AG09319 (cell line): ENCODE measurements around the gene FBXO24.

Experiments
- DNase-seq: peaks from one replicate; pipeline ENCODE4 v3.0.0-alpha.2; 2010; ENCODE audit warnings: low read depth; ENCODE audit errors: extremely low read depth
- TF ChIP-seq, protein P1 (sequence below): IDR thresholded peaks from 2 replicates; pipeline ENCODE4 v1.5.1; 2011; ENCODE audit warnings: low read depth, mild to moderate bottlenecking, inconsistent platforms, low read length, moderate library complexity

The FBXO24 gene

DNA sequence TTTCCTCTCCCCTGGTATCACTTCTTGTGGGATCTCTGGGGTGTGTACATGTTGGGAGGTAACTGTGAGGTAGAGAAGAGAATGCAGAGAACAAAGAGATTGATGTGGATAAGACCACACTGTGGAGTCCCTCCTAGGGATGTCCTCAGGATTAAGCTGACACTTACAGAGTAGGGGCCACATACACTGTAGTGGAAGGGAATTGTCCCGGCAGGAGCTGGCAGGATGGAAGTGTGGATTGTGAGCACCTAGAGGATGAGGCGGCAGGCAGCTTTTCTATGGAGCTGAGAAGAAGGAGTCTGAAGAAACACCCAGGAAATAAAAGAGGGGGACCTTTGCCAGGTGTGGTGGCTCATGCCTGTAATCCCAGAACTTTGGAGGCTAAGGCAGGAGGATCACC, 33.6 kb upstream of the FBXO24 start:
- no peak for DNase-seq
- TF ChIP-seq, protein P1, sequence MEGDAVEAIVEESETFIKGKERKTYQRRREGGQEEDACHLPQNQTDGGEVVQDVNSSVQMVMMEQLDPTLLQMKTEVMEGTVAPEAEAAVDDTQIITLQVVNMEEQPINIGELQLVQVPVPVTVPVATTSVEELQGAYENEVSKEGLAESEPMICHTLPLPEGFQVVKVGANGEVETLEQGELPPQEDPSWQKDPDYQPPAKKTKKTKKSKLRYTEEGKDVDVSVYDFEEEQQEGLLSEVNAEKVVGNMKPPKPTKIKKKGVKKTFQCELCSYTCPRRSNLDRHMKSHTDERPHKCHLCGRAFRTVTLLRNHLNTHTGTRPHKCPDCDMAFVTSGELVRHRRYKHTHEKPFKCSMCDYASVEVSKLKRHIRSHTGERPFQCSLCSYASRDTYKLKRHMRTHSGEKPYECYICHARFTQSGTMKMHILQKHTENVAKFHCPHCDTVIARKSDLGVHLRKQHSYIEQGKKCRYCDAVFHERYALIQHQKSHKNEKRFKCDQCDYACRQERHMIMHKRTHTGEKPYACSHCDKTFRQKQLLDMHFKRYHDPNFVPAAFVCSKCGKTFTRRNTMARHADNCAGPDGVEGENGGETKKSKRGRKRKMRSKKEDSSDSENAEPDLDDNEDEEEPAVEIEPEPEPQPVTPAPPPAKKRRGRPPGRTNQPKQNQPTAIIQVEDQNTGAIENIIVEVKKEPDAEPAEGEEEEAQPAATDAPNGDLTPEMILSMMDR: no peak

DNA sequence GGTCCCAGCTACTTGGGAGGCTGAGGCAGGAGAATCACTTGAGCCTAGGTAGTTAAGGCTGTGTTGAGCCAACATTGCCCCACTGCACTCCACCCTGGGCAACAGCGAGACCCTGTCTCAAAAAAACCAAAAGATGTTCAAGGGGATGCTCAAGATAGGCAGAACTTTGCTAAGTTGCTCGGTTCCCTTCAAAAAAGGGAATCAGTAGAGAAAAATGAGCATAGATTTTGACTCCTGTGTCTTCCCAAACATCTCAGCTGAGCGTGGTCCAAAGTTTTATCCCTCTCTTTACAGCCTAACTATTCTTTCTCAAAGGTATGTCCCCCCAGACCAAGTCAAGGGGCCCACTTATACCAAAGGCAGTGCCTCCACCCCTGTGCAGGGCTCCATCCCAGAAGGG, 33.1 kb upstream of the FBXO24 start:
- no peak for DNase-seq
- TF ChIP-seq, protein P1: no peak

DNA sequence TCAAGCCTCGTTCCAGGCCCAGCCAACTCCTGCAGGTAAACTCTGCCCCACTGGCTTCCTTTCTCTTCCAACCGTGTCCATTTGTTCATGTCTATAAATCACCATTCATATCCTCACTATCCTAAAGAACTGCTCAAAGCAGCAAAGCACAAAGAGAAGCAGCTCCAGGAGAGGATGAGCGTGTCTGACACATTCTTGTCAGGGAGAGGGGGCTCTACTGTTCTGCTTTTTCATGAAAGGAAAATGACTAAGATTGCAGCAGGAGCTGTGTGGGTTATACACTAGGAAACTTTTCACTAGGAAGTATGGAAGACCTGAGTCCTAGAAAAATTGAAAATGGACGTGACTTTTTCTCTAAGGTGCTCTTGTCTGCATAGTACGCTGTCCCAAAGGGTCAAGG, 30.4 kb upstream of the FBXO24 start:
- TF ChIP-seq, protein P1: no peak
- no peak for DNase-seq

DNA sequence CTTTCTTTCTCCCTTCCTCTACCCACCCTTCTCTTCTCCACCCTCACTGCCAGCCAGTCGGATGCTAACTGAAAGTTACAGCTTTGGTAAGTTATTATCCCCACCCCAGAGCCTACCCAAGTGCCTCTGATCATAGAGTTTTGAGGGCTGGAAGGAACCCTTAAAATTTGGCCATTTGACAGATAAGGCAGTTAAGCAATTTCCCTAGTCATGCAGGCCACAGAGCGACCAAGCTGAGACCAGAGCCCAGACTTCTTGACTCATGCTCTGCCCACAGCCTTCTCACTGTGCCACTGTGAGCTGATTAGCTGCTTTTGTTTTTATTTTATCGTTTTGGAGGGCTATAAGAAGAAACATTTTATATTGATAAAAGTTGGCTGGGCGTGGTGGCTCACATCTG, 29.6 kb upstream of the FBXO24 start:
- peak; percentile 27 for DNase-seq
- TF ChIP-seq, protein P1: no peak

DNA sequence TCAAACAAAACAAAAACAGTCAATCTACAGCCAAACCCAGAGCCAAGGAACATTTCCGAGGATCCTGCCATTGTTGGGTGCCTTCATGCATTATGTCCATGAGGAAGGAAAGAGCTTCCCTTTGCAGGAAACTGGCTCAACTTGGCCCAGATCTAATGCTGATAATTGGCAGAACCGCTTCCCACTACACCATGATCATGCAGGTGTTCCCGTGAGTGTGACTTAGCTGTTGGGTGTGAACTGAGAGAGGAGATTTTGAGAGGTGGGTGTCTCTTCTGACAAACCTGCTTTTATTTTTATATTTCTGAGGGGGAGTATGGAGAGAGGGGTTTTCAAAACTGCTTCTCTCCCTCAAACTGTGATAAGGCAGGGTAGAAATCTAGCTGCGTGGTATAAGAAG, 27.0 kb upstream of the FBXO24 start:
- TF ChIP-seq, protein P1: no peak
- DNase-seq: no peak

DNA sequence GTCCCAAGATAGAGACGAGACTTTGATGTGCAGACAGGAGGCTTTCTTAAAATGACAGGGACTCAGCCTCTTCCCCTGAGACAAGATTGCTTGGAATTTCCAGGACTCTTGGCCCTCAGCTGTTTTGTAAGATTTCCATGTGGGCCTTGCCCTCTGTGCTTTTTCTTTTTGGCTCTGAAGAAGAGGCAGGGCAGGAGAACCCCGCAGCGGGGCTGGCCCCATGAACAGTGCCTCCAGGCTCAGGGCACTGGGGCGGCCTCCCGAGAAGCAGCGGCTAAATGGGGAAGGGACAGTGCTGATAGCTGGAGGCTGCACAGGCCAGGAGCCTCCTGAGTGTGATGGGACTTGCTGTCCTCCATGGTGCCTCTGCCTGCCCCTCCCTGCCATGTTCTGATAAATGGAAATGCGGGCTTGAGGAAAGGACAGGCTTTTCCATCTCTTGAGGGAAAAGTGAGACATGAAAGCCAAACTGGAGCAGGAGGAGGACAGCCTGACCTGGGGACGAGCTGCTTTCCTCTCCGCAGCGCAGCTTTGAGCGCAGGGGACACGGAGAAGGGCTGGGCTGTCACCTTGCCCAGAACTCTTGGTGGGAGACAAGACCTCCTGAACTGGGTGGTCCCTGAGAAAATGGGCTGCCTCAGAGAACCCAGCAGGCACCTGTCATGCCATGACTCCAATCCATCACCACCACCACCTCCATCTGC, 24.5 kb upstream of the FBXO24 start:
- DNase-seq: no peak
- TF ChIP-seq, protein P1: no peak

DNA sequence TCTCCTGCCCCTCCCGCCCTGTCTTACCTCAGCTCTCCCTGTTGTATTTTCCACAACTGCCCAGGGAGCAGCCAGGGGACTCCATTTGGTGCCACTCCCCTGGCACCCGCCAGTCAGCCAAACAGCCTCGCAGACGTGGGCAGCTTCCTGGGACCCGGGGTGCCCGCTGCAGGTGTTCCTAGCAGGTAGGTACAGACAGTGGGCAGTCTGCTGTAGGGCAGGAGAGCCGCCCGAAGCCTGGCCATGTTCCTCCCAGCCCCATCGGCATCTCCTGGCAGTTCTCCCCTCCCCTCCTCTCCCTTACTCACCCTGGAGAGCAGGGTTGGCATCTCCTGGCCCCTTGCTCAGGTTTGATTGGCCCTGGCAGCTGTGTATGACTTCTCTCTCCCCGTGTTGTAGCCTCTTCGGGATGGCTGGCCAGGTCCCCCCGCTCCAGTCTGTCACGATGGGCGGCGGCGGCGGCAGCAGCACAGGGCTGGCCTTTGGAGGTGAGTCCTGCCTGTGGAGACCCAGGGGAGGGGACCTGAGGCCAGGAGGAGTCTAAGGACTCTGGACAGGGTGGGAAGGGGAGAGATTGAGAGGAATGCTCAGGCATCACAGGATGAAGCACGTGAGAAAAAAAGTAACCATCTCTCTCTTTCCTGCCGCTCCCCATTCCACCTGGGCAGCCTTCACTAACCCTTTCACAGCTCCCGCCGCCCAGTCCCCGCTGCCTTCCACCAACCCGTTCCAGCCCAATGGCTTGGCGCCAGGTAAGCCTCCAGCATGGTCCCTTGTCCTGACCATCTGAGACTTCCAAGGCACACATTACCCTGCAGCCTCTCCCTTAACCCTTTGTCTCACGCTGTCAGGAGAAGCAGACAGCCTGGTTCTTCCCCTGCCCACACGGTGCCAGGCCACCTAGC, 23.7 kb upstream of the FBXO24 start:
- TF ChIP-seq, protein P1: no peak
- DNase-seq: no peak
